ENCODE data around the gene NPVF. TPM values are rescaled to one million over a fixed set of nuclear protein-coding genes. Genes with fewer than 3 reads are reported as not detected.

The NPVF gene
- total and polyA plus RNA-seq, 2 of the 8 experiments (the other 6 are each of a cell fraction or from before 2014, with no cell fraction given): not detected

DNA sequence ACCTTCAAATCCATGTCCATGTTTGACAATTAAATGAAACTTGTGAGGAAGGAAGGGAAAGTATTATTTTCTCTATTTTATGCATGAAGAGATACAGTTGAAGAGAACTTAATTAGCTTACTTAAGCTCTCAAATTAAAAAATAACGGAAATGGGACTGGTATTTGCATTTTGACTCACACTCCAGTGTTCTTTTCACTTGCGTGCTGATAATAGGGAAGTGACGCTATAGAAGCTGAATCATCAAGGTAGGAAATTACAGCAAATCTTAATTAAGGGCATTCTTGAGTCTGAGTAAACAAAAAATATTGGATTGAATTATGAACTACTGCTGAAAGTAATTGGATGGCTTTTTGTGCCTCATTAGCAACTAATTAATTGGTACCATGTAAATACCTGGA is 44.0 kb upstream of the NPVF start (continued):
- TF ChIP-seq, protein P1, sequence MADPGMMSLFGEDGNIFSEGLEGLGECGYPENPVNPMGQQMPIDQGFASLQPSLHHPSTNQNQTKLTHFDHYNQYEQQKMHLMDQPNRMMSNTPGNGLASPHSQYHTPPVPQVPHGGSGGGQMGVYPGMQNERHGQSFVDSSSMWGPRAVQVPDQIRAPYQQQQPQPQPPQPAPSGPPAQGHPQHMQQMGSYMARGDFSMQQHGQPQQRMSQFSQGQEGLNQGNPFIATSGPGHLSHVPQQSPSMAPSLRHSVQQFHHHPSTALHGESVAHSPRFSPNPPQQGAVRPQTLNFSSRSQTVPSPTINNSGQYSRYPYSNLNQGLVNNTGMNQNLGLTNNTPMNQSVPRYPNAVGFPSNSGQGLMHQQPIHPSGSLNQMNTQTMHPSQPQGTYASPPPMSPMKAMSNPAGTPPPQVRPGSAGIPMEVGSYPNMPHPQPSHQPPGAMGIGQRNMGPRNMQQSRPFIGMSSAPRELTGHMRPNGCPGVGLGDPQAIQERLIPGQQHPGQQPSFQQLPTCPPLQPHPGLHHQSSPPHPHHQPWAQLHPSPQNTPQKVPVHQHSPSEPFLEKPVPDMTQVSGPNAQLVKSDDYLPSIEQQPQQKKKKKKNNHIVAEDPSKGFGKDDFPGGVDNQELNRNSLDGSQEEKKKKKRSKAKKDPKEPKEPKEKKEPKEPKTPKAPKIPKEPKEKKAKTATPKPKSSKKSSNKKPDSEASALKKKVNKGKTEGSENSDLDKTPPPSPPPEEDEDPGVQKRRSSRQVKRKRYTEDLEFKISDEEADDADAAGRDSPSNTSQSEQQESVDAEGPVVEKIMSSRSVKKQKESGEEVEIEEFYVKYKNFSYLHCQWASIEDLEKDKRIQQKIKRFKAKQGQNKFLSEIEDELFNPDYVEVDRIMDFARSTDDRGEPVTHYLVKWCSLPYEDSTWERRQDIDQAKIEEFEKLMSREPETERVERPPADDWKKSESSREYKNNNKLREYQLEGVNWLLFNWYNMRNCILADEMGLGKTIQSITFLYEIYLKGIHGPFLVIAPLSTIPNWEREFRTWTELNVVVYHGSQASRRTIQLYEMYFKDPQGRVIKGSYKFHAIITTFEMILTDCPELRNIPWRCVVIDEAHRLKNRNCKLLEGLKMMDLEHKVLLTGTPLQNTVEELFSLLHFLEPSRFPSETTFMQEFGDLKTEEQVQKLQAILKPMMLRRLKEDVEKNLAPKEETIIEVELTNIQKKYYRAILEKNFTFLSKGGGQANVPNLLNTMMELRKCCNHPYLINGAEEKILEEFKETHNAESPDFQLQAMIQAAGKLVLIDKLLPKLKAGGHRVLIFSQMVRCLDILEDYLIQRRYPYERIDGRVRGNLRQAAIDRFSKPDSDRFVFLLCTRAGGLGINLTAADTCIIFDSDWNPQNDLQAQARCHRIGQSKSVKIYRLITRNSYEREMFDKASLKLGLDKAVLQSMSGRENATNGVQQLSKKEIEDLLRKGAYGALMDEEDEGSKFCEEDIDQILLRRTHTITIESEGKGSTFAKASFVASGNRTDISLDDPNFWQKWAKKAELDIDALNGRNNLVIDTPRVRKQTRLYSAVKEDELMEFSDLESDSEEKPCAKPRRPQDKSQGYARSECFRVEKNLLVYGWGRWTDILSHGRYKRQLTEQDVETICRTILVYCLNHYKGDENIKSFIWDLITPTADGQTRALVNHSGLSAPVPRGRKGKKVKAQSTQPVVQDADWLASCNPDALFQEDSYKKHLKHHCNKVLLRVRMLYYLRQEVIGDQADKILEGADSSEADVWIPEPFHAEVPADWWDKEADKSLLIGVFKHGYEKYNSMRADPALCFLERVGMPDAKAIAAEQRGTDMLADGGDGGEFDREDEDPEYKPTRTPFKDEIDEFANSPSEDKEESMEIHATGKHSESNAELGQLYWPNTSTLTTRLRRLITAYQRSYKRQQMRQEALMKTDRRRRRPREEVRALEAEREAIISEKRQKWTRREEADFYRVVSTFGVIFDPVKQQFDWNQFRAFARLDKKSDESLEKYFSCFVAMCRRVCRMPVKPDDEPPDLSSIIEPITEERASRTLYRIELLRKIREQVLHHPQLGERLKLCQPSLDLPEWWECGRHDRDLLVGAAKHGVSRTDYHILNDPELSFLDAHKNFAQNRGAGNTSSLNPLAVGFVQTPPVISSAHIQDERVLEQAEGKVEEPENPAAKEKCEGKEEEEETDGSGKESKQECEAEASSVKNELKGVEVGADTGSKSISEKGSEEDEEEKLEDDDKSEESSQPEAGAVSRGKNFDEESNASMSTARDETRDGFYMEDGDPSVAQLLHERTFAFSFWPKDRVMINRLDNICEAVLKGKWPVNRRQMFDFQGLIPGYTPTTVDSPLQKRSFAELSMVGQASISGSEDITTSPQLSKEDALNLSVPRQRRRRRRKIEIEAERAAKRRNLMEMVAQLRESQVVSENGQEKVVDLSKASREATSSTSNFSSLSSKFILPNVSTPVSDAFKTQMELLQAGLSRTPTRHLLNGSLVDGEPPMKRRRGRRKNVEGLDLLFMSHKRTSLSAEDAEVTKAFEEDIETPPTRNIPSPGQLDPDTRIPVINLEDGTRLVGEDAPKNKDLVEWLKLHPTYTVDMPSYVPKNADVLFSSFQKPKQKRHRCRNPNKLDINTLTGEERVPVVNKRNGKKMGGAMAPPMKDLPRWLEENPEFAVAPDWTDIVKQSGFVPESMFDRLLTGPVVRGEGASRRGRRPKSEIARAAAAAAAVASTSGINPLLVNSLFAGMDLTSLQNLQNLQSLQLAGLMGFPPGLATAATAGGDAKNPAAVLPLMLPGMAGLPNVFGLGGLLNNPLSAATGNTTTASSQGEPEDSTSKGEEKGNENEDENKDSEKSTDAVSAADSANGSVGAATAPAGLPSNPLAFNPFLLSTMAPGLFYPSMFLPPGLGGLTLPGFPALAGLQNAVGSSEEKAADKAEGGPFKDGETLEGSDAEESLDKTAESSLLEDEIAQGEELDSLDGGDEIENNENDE (IDR thresholded peaks at IDR 0.05; ENCODE audit: insufficient replicate concordance, low read length): no peak
- TF ChIP-seq SRF (IDR thresholded peaks at IDR 0.05; ENCODE audit: low read depth, low read length): no peak
- TF ChIP-seq TAF1 (IDR thresholded peaks at IDR 0.05; ENCODE audit: low read depth, low read length): no peak
- TF ChIP-seq RAD21 (IDR thresholded peaks at IDR 0.05 in 1 of 2, conservative IDR thresholded peaks at IDR 0.05 in 1 of 2; ENCODE audit: low read depth in 2 of 2, low read length in 2 of 2): no peak
- no peak for TF ChIP-seq POLR2A (IDR thresholded peaks at IDR 0.05; ENCODE audit: control extremely low read depth in 1 of 2, low read depth in 2 of 2, low read length in 2 of 2)
- no peak for TF ChIP-seq EZH2 (IDR thresholded peaks at IDR 0.05; ENCODE audit: low read depth, low read length, severe bottlenecking)
- no peak for TF ChIP-seq TCF12 (IDR thresholded peaks at IDR 0.05; ENCODE audit: low read depth, low read length)
- TF ChIP-seq MAFK (IDR thresholded peaks at IDR 0.05; ENCODE audit: low read depth, low read length): no peak
- no peak for TF ChIP-seq SUZ12 (IDR thresholded peaks at IDR 0.05; ENCODE audit: low read length)

Measured in H1 (cell line).